Activated CD4-positive, CD25-positive, alpha-beta regulatory T cell treated with anti-CD3 and anti-CD28 coated beads, Interleukin-2, amount 50 U/mL, for 16 hours (primary cell): ENCODE results near the gene GSN.

Experiments used
- DNase-seq: peaks from one replicate; pipeline ENCODE4 v3.0.0-alpha.2; 2020; ENCODE audit warnings: low read depth, low spot score

GSN gene

DNA sequence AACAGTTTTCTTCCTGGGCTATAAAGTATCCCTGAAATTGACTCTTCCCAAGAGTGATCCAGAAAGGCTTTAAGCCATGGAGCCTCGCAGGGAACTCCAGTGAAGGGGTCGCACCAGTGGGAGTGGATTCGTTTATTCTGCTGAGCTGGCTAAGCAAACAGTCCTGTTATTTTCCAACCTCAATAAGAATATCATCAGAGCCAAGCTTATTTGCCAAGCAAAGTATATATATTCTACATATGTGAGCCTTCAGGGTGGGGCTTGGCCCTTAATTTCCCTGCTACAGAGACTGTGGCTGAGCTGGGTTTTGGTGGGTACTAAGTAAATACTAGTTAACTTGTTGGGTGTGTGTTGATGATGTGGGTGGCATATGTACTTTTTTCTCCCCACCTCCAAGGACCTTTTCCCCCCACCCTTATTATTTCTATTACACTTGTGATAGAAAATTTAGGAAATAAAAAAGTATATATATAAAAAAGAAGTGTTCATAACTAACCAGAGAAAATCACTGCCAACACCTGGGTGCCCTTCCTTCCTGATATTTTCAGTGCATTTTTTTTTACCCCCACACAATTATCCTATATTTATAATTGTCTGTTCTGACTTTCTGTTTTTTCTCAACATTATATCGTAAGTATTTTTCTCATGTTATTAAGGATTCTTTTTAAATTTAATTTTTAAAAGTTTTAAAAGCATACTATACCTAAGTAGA lies 5.3 kb downstream of the GSN start:
- DNase-seq: no peak

DNA sequence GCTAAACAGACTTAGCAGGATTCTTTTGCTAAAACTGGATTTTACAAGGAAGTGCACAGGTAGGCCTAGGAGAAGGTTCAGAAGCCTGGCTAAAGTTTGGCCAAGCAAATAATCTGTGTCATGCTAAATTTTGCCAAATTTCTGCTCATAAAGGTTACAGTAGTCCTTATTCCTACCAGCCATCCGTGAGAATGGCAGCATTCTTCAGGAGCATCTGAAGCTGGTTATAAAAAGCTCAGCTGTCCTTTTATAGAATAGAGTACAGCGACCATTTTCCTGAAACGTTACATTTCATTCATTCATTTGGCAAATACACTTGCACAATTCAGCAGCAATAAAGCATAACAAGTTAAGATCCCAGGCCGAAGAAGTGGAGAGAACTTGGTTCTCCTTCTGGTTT lies 6.9 kb downstream of the GSN start:
- DNase-seq: no peak

DNA sequence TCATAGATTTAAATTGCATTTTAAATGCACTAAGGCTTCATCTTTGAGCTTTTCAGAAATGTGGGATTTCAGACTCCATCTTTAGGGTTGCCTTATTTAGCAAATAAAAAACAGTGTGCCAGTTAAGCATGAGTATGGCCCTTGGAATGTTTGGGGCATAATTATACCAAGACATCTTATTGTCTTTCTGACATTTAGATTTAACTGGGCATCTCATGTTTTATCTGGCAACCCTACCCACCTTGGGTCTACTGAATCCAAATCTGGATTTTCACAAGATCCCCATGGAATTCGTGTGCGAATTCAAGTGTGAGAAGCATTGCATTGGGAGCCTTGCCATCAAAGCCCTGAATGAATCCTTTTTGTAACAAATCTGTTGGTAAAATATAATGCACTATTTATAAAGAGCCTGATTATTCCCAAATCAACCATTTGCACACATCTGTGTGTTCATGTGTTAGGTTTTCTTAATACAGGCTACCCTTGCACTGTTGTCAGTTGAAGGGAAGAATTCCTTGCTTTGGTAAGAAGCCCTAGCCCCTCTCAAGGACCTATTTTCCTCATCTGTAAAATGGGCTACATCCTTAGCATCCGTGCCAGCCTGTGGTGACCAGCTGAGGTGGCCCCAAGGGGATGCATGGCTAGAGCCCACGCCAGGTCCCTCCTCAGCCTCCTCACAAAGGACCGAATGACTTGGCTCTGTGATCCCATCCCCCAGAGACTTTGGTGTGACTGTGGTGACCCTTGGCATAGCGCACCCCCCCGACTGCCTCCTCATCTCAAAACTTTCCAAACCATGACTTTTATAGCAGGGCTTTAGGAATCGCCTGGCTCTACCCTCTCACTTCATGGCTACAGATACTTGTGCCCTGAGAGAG lies 8.1 kb downstream of the GSN start:
- no peak for DNase-seq

DNA sequence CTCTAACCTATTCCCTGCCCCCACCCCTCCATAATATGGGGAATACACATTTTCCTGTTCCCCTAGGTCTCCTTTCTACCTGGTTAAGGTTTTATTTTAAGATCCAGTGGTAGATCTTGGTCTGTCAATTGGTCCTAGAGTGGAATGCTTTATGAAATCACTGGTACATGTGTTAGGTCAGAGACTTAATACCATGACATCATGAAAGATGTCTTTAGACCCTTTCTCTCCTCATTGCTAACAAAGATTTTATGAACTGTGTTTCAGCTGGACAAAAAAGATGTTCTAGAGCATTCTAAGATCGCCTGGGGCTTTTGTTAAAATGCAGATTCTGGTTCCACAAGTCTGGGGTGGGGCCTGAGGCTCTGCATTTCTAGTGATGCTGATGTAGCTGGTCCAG lies 9.1 kb downstream of the GSN start:
- no peak for DNase-seq

DNA sequence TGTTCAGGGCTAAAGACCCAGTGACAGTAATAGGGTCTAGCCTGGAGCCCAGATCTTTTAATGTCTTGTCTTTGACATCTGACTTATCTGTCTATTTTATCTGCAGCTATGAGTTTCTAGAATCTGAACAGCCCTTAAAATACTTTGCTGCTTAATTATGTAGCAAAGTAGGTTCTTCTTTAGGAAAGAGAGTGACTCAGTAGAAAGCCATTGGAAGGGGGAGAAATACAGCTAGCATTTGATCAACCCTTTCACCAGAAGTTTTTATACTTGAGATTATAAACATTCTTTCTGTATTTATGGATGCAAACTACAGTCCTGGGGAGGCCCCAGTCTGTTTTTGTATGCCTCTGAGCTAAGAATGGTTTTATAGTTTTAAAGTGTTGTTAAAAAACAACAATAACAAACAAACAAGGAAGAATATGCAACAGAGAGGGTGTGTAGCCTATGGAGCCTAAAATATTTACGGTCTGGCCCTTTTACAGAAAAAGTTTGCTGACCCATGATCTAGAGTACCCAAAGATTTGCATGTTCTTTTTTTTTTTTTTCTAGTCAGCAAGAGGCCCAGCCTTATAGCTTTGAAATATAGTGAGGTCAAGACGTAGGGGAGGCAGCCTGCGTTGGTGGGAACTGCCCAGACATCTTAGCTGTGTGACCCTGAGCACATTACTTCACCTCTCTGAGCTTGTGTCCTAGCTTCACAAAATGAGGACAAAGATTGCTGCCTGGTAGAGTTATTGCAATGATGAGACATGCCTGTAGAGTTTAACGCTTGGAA lies 9.7 kb downstream of the GSN start:
- DNase-seq: no peak

DNA sequence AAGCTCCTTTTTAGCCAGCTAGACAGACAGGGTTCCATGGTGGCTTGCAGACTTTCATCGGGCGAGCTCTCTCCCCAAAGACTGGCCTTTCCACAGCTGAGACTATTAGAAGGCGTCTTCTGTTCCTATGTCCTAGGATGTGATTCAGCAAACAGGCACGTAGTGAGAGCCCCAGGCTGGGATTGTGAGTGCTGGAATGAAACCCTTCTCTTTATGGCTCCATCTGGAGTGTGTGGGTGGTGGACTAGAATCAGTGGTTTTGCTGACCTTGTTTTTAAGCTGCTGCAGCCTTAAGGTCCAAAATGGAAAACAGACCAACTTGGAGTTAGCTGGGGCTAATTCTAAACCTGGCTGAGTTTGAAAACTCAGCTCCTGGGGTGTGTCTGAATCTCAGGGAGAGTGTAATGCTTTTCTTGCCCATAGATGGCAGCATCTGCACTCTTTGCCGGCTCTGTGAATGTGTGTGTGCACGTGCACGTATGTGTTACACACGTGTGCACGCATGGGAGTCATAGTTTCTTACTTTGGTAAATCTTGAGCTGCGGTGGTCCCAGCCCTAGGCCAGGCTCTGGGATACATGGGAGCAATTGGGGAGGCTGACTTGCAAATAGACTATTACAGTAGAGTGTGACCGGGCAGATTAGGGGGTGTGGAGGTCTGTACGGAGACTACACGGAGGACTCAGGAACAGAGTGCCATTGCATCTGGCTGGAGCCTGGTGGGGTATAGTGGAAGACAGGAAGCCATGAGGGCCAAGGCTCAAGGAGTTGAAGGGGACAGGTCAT lies 10.7 kb downstream of the GSN start:
- no peak for DNase-seq

DNA sequence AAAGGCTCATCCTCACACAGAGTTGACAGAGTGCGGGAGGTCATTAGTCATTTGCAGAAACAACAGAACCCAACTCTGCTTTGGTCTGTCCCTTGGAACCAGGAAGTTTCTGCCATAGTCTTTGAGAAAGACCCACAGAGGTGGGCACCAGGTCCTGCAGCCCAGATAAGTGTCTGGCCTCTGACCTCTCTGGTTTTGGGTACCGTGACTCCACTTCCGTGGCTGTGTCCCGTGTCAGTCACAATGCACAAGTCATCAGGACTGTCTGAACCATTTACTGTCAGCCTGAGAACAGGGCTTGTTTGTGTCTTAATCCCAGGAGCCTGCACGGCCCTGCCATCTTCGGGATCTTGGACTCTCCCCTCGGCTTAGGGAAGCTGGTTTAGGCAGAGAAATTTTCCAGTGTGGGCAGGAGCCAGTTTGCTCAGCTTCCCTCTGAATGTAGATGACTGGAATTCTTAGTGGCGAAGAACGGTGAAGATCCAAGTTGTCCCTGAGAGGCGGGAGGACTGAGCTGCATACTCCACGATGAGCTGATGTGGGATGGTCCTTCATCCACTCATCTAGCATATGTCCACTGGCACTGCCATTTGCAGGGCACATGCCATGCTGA lies 11.9 kb downstream of the GSN start:
- DNase-seq: no peak

DNA sequence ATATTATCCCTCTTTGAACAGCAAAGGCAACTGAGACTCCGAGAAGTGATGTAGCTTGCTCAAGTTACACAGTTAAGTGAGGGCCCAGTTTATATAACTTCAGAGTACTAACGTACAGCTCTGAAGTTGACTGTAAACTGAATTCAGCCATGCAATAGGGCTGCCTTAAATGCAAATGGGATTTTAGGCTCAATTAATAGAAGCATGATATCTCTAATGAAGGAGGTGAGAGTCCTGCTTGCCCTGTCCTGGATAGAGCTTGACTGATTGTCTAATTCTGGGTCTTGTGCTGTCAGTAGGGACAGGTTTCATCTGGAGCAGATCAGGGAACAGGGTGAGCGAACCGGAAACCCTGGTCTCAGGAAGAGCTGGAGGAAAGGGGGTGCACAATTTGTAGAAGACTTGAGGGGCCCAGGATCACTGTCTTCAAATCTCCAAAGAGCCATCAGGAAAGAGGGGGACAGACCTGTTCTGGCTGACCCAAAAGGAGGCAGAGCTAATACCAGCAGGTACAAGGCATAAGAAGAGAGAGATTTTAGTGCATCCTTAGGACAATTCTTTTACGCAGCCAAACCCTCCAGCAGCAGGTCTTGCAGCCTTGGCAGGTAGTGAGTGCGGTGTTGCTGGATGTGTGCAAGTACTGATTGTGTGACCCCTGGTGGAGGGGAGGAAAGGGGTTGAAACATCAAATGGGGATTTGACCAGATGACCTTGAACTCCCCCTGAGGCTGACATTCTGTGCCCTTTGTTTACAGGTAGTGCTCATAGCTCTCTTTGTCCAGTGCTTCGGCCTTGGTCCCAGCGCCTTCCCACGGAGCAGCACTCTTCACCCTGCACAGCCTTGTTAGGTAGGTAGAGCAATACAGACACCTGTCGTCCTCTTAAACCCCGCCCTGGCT lies 13.0 kb downstream of the GSN start:
- DNase-seq: no peak

DNA sequence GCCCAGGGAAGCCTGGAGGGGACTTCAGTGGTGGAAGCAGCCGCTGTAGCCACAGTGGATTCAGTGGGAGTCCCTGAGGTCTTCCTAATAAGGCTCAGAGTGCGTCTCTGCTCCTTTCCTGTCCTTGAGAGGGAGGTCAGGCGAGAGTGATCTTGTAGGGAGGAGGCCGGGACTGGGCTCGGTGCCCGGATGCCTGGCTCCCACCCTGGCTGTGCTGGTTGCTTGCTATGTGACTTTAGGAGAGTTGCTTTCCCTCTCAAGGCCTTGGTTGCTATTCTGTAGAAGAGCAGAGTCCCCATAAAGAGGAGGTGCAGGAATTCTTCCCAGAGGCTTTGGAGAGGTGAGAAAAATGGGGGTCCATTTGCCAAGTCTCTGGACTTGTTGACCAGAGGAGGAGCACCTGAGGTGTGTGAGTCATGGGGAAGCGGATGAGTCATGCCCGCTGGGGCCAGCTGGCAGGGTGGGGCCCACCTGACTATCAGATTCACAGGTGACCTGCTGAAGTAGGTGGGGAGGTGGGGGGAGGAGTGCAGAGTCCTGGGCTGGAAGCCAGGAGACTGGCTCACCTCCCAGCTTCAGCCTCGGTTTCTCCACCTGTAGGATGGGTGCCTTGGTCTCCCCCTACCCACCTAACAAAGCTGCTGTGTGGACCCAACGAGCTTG lies 13.8 kb downstream of the GSN start:
- no peak for DNase-seq

DNA sequence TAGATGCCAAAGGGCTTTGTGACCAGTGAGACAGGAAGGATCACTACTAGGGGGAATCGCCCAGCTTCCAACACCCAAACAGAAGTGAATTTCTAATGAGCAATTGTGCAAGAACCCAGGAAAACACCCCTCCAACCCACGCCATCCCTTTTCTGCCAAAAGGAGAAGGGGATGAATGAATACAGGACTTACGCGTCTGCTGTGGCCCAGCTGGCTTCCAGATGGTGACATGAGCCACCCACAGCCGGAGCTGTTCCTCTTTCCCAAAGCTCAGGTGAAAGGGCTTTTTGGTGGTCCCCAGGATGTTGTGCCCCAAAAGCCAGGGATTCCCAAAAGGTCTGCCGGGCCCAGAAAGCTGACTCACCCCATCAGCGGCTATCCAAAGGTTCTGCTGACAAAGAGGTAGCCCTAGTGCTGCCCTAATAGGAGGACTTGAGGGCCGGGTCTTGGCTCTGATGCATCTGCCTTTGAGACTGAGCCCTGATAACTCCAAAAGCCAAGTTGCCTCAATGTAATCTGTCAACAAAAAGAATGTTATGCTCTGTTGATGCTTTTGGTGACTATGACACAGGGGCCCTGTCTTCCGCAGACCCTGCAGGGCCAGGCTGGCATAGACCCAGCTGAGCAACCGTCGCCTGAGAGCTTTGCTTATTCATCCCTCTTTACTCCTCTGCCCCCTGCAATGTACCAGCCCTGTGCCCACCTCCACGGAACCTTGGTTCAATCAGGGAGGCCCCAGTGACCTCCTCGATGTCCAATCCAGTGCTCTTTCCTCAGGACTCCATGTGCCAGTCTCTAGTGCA lies 14.5 kb downstream of the GSN start:
- no peak for DNase-seq

DNA sequence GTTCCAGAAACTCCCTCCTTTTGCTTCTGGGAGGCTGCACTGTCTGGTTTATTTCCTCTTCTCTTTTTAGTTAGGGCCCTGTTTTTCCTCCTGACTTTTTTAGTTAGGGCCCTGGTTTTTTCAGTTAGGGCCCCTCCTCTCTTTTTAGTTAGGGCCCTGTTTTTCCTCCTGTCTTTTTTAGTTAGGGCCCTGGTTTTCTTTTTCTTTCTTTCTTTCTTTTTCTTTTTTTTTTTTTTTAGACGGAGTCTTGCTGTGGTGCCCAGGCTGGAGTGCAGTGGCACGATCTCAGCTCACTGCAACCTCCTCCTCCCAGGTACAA lies 15.1 kb downstream of the GSN start:
- DNase-seq: no peak

DNA sequence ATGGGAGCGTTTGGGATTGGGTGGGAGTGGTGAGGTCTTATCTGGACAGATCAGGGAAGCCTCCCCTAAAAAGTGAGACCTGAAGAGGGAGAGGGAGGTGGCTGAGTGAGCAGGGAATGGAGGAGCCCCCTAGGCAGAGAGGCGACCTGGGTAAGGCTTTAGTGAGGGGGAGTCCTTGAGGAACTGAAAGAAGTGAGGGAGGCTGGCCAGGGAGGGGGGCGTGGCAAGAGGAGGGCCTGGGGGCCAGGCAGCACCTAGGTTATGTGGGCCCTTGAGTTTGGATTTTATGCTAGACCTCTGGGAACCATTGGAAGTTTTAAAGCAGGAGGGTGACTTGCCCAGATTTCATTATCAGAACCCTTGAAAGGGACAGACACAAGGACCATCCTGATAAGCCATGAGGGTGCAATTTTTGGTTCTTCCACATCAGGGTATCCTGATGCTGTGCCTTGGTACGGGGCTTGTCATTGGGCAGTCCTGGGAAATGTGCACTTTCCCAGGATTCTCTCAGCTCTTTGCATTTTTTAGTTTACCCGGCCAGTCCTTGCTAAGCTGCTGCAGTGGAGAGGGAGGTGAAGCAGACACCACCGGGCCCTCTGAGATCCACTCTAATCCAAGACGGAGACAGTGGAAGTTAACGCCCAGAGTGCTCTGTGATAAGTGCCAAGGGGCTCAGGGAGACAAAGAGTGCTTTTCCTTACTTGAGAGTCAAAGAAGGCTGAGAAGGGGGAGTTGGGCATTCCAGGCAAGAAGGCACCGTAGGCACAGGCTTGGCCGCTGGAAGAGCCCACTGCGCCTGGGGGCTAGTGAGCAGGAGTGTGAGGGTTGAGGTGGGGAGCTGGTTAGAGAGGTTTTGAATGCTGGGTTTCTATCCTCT lies 16.1 kb downstream of the GSN start:
- no peak for DNase-seq

DNA sequence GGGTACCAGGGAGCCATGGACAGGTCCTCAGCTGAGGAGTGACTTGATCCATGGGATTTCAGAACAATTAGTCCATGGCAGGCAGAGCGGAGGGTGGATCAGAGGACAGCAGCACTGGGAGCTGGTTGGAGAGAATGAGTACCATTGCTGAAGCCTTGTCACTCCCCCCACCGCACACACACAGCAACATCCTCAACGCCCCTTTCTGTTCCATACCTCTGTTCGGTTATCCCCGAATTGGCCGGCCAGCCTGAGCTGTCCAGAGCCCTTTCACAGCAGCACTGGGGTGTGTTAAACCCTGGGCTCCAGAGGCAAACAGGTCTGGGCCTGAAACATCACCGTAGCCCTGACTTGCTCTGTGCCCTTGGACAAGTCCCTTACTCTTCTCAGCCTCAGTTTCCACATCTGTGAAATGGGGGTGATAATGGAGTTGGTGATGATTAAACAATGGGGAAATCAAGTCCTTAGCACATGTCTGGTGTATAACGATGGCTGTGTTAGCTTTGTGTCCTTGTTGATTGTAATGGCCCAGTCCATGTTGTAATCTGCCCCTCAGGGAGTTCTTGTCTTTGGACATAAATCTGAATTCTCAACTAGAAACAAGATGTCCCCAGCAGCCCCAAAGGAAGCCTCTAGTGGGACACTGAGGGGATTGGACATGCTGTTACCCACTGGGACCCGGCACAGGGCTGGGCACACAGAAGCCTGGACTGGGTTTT lies 16.9 kb downstream of the GSN start:
- no peak for DNase-seq

DNA sequence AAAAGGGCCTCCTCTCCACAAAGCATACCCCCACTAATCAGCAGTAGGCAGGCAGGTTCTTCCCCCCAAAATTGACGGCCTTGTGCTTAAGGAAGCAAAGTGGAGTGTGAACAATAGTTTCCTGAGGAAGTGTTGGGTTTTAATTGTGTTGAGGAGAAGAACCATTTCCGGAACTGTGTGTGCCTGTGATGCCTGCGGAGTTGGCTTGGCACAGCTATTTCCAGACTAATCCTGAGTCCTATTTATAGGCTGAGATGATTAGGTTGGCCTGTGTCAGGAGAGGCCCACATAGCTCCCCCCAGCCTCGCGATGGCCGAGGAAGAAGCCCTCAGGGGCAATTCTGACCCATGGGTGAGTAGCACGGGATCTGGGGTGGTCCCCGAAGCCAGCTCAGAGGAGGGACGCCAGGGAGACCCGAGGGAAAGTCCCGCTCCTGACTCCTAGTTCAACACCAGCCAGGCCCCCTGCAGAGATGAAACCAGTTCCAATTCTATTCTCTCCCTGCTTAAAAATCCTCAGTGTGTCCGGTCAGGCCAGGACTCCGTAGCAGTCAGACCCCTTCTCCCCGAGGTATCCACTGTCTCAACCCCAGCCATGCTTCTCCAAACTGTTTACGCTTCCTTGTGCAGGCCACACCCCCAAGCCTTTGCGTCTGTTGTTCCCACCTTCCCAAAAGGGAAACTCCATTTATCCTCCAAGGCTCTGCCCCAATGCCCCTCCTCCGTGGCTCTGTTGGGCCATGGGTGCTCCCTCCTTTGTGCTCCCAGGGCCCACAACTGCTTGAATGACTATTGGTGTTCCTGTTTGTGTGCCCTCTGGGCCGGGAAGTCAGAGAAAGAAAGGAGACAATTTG lies 18.1 kb downstream of the GSN start:
- DNase-seq: no peak

DNA sequence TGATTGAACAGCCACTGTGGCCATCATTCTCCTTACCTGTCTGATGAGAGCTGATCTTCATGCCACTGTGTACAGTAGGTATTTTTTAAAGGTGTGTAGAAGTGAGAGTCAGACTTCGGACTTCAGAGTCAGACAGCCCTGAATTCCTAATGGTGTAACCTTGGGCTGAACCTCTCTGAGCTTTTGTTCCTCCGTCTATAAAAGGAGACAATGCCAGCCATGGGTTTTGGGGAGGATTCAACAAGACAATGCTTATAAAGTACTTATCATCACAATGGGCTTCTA lies 18.7 kb downstream of the GSN start:
- DNase-seq: no peak

DNA sequence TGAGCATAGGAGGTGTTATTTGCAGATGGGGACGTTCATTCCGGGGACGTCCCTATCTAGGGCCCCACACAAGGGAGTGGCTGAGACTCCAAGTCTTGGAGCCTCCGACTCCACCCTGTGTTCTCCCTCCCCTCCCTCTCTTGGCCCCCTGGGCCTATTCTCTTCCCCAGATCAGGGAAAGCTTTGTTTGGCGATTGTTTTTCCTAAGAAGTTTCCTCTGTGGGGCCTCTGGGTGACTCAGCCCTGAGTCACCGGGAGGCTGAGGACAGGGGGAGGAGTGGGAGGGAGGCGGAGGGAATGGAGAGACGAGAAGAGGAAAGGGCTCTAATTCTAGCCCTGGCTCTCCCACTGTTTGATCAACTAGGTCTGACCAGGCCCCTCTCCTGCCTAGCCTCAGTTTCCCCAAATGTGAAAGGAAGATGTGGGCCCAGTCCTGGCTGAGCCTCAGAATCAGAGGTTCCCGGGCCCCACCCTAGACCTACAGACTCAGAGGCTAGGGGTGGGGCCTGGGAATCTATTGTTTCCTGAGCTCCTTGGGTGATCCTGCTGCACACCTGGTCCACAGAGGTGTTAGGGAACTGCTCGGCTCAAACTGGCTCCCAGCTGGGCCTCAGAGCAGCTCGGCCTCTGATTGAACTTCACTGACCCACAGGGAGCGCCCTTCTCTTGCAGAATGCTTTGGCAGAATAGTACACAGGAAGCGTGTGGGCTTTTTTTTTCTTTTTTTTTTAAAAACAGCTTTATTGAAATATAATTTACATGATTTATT lies 19.2 kb downstream of the GSN start:
- DNase-seq: no peak
